ENCODE results near the gene GRIK3.

The GRIK3 gene

GRCh38 chr1:36975642-36976041 is 58.7 kb downstream of the GRIK3 start:
- no peak for DNase-seq

DNA sequence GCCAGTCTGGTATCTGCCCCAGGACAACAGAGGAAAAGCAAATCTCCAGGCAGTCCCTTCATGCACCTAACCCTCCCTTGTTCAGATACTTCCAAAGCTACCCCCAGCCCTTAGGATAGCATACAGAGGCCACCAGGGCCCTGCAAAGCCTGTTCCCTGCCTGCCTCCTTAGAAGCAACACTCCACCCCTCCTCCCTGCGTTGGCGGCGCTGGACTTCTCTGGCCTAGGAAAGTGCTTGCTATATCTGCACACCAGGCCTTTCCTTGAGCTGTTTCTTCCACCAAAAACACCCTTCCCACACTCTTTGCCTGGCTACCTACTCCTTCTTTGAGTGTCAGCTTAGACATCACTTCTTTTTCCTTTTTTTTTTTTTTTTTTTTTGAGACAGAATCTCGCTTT is 61.3 kb downstream of the GRIK3 start:
- DNase-seq = no peak

DNA sequence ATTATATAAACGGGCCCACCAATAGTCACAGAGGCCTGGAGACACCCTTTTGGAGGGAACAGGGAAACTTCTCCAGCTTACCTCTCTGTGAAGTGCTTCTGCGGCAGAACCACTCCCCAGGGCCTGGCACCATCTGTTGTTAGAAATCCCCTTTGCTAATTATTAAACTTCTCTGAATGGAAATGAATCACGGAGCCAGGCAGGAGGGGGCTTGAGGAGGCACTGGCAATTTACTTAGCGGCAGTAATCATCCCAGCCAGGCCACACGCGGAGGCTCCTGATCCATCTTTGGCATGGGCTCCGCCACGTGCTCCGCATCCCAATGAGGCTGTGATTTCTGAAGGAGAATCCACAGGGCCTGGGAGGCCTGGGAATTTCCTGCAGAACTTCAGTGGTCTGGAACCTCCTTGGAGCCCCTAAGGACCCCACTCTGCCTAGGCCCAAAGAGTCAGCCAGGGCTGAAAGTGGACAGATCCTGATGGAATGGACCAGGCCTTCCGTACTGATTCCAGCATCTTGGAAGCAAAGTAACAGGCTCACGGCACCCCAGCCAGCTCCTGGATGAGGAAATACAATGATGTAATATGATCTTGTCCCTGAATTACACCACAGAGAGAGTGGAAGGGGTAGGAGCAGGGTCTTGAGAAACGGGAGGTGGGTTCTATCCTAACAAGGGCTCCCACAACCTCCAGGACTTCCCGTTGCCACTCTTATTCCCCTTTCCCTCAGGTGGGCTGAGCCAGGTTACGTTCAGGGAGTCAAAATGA is 62.3 kb downstream of the GRIK3 start:
- DNase-seq = no peak

DNA sequence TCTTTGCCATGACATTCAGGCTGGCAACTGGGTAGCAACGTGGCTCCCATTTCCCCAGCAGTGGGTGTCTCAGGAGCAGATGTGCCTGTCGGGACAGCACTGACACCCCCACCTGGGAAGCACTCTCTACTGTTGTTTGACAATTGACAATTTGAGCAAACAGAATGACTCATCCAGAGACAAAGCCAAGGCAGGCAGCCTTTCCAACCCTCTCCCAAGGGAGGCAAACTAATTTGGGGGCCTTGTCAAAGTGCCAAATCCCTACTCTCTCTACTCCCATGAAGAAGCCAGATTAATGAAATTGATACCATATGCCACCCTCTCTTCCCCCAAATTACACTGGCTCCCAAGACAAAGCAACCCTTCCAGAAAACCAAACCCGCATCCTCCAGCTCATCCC is 65.6 kb downstream of the GRIK3 start:
- DNase-seq = no peak

- no peak for DNase-seq
Measured at GRCh38 chr1:36966242-36966641, 68.1 kb downstream of the GRIK3 start.

DNA sequence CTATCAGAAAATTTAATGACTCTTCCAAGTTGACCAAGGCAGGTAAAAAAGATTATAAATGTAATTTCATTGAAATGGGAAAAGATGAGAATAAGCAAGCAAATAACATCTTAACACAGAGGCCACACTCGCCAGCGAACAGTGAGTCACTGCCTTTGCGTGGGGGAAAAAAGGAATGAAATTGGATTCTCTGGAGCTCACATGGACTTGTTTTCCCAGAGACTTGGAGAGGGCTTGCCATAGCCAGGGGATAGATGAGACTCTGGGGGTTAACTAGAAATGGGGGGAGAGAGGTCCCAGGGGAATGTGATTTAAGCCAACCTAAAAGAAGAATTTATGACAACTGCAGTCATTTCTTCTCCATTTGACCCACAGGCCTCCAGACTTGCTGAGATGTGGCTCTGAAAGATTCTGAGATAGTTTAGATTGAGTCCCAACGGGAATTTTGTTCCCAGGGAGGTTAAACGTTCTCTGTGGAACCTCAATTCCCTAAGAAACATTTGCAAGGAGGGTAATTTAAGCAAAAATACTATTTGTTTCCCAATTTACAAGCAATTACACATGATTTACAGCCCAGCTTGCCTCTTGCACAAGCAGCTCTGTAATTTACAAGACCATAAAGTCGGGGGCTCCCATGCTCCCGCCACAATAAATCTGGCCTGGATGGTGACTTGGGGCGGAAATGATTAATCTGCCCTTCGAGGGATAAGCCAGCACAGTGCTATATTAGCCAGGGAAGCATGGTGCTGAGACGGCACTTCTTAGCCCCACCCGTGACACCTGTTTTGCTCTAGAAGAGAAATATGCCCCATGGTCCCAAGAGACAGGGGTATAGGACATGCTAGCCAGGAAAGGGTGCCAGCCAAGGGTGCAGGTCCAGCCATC is 68.8 kb downstream of the GRIK3 start:
- no peak for DNase-seq

DNA sequence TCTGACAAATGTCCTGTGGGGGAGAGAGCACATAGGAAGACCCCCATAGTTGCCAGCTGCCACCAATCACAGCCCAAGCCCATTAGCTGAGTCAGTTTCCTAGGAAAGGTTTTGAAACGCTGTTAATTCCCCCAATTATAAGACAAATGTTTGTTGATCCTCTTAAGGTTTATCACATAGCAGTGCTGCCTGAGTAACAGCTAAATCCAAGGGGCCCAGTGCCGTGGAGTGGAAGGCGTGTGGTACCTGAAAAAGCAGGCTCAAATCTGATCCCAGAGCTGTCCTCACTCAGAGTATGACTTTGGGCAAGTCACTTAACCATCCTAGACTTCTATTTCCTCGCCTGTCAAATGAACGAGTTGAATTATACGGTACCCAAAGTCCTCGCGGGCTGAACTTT is 69.5 kb downstream of the GRIK3 start:
- no peak for DNase-seq

DNA sequence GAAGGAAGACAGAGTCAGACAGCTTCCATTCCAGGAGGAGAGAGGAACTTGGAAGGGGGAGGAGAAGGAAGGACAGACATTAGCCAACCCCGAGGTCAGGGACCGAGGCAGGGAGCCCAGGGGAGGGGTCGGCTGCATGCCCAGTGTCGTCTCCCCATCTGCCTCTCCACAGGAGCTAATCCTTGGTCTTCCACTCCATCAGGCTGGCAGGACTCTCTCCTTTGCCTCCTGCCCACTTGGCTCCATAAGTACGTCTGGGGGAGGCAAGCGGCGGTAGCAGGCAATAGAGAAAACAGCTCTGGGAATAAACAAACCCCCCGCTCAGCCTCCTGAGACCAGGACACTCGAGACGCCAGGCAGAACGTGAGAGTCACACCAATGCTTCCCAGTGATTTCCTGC is 71.3 kb downstream of the GRIK3 start:
- no peak for DNase-seq

GRCh38 chr1:36961062-36961615 is 73.2 kb downstream of the GRIK3 start:
- DNase-seq = no peak

- DNase-seq = no peak
Measured at GRCh38 chr1:36956570-36956969, 77.7 kb downstream of the GRIK3 start.

- DNase-seq = no peak
Measured at GRCh38 chr1:36955016-36955415, 79.3 kb downstream of the GRIK3 start.

DNA sequence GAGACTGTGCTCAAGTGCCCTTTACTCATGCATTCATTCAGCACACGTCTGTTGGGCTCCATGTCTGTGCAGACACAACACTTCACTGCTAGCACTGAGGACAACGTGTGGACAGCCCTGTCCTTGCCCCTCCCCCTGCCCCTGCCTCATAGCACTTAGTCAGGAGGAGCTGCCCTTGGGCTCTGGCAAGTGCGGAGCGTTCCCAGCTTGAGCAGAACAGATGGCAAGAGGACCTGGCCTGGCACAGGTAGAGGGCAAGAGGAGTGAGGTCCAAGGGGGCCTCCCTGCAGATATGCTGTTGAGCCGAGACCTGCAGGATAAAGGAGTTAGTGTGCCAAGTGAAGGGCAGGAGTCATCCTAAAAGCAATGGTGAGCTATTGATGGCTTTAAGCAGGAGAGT is 81.3 kb downstream of the GRIK3 start:
- DNase-seq = no peak

DNA sequence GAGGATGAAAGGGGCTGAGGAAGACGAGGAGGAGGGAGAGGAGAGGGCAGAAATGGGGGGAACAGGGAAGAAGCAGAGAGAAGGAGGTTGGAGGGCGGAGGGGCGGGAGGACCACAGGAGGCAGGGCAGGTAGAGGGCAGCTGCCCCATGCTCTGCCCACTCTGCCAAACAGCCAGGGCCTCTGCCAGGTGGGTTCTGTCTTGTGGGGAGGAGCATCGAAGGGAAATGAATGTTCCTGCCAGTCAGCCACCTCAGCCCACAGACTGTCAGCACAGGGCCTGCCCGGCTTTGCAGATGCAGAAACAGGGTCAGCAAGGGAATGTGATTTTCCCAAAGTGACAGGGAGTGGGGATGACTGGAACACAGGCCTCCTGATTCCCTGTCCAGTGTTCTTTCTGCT is 82.6 kb downstream of the GRIK3 start:
- DNase-seq = no peak

DNA sequence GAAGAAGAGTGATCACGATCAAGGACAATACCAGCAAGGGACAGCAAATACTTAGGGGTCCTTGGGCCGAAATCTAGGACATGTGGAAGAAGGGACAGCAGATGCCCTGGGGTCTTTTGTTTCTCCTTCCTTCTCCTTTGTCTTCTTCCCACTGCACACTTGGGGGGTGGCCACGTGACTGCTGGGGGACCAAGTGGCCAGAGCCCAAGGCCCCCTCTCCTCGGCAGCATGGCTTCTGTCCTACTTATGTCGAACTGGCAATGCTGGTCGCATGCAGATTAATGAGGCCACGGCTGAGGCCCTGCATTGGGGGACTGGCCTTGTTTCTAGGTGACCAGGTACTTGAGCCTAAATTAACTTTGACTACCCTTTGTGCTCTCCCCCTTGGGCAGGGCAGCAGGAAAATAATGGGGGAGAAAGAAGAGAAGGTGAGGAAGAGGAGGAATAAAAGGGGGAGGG is 83.0 kb downstream of the GRIK3 start:
- no peak for DNase-seq

DNA sequence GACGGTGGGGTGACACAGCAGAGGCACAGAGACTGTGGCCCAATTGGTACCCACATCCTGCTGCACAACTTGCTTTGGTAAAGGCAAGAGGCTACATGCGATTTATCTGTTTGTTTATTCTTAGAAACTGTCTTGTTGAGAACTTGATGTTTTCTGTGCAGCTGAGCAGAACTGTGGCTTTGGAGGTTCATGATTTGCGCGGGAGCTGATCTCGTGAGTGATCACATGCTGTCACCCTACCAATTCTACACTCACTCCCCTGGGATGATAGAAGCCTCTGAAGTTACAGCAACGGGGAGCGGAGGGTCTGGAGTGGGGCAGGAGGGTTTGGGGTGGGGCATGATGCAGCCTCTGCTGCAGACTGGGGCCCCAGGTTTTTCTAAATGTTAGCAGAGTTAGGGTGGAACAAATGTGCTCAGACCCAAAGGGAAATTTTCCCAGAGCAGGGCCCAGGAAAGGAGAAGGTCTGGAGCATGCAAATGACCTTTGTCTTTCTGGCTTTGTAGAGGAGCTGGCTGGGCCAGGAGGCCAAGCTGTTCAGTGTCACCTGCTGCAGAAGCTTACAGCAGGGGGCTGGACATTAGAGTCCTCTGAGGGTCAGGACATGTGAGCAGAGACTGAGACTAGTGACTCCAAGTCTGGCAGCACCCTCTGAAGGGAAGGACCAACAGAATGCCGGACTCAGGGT is 83.6 kb downstream of the GRIK3 start:
- DNase-seq = no peak

- no peak for DNase-seq
Measured at GRCh38 chr1:36948606-36949005, 85.7 kb downstream of the GRIK3 start.

DNA sequence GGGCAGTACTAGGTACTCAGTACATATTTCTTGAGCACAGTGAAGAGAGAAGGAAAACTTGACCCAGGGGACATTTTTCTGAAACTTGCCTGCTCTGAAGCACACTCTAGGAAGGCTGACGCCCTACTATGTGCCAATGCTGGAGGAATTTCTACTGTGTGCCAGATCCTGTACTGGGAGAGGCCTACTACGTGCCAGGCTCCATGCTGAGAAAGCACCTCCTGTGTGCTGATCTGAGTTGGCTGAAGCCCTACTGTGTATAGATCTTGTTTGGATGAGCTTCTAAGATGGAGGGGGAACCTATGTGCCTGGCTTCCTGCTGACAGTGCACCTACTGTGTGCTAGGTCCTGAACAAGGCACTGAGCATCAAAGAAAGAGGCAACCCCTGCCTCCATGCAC is 86.2 kb downstream of the GRIK3 start:
- DNase-seq = no peak

- no peak for DNase-seq
Measured at GRCh38 chr1:36947384-36947783, 86.9 kb downstream of the GRIK3 start.

- no peak for DNase-seq
Measured at GRCh38 chr1:36944883-36945282, 89.4 kb downstream of the GRIK3 start.

DNA sequence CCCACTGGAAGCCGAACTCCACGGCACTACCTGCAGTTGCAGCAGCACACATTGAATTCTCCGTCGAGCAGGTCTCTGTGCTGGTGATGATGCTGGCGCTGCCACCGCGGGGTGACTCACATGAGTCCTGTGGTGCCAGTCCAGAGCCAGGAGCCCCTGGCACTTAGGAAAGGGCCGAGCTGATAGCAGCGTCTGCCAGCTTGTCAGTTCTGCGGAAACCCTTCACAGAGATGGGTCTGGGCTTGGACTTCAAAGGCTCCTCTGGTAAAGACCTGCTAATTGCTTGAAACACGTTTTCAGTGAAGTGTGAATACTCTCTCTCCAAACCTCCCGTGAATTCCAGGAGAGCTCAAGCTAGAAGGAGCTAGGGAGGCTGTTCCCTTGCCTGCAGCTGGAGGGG is 92.2 kb downstream of the GRIK3 start:
- no peak for DNase-seq

DNA sequence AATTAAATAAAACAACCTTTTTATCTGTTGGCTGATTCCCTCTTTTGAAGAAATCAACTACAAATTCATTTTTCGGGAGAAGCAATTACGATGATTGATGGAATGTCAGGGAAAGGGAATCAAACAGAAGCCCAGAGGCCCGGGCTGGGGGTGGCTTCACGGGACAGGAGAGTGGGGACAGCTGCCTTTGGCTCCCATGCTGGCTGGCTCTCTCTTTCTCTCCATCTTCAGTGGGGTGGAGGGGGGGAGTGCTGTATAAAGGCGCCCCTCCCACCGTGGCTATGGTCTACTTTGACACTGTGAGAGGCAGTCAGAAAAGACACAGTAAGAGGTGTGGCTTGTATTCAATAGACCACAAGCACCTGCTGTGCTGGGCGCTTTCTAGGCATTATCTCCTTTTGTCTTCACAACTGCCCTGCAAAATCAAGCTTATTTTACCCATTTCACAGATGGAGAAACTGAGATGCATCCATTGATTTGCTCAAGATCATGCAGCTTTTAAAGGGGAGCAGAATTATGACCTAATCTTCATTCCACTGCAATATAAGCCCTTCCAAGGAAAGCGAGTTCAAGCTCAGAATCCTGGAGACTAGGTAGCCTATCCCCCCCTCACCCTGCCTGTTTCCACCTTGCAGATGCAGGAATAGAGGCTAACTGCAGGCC is 92.9 kb downstream of the GRIK3 start:
- no peak for DNase-seq

GRCh38 chr1:36938819-36939218 is 95.5 kb downstream of the GRIK3 start:
- no peak for DNase-seq

- no peak for DNase-seq
Measured at GRCh38 chr1:36937371-36937770, 96.9 kb downstream of the GRIK3 start.
